Stimulated activated CD4-positive, alpha-beta T cell treated with anti-CD3 and anti-CD28 coated beads, Interleukin-12 subunit alpha, Interleukin-12 subunit beta, amount 100 ng/mL, for 24 hours (primary cell): ENCODE measurements around the gene FKBP1C.
"Not testable (repeated sequence)": the region's sequence is repeated elsewhere in the genome, so short reads cannot be mapped to it uniquely, and the experiment has no call there.

Source experiments
- DNase-seq, 2 experiments: peaks; one replicate each; pipeline ENCODE4 v3.0.0-alpha.2; 2020; ENCODE audit warnings: low read depth in 2 of 2

The FKBP1C gene

GRCh38 chr6:63211343-63211742 is at the start of gene FKBP1C:
FKBP1C (plus strand) TSS chr6:63211469.
- not testable (repeated sequence) for DNase-seq

DNA sequence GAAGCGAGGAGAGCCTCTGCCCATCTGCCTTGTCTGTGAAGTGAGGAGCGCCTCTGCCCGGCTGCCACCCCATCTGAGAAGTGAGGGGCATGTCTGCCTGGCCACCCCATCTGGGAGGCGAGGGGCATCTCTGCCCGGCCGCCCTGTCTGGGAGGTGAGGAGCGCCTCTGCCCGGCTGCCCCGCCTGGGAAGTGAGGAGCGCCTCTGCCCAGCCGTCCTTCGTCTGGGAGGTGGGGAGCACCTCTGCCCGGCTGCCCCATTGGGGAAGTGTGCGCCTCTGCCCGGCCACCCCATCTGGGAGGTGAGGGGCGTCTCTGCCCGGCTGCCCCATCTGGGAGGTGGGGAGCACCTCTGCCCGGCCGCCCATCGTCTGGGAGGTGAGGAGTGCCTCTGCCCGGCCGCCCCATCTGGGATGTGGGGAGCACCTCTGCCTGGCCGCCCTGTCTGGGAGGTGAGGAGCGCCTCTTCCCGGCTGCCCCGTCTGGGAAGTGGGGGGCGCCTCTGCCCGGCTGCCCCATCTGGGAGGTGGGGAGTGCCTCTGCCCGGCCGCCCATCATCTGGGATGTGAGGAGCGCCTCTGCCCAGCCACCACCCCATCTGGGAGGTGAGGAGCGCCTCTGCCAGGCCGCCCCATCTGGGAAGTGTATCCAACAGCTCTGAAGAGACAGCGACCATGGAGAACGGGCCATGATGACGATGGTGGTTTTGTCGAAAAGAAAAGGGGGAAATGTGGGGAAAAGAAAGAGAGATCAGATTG is 47.0 kb upstream of the FKBP1C start:
- not testable (repeated sequence) for DNase-seq

DNA sequence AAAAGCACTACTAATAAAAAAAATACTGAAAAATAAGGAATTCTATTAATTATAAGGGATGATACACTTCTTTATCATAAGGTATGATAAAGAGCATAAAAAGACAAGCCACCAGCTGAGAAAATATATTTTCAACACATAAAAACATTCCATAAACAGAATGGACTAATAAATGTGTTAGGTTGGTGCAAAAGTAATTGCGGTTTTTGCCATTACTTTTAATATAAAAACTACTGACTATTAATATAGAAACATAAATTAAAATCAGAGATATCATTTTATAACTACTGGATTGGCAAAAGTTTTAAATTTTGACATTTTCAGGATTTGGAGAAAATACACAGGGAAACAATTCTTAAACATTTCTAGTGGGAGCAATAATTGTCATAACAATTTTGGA is 37.1 kb upstream of the FKBP1C start:
- DNase-seq, result no peak

GRCh38 chr6:63176181-63176580 is 35.1 kb upstream of the FKBP1C start:
- no peak for DNase-seq

DNA sequence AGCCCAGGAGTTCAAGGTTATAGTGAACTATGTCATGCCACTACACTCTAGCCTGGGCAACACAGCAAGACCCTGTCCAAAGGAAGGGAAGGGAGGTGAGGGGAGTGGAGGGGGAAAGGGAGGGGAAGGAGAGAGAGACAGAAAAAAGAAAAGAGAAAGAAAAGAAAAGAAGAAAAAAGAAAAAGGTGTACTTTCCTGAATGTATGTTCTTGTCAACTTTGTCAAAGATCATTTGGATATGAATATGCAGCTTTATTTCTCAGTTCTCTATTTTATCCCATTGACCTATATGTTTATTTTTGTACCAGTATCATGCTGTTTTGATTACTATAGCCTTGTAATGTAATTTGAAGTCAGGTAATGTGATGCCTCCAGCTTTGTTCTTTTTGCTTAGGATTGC is 30.9 kb upstream of the FKBP1C start:
- no peak for DNase-seq

DNA sequence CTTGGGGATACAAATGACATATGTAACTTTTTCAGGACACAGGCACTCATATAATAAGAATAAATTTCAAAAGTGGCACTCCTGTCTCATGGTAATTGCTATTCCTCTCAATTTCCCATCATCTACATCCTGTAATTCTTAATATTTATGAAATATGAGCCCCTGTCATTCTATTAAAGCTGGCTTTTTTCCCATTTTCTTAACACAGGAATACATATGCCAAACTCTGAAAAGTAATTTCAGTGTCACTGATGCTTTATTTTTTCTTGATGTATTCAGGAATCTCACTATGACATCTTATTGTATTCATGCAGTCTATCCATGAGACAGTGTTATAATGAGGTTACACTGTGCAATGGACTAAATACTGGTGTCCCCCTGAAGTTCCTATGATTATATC is 24.3 kb upstream of the FKBP1C start:
- no peak for DNase-seq

DNA sequence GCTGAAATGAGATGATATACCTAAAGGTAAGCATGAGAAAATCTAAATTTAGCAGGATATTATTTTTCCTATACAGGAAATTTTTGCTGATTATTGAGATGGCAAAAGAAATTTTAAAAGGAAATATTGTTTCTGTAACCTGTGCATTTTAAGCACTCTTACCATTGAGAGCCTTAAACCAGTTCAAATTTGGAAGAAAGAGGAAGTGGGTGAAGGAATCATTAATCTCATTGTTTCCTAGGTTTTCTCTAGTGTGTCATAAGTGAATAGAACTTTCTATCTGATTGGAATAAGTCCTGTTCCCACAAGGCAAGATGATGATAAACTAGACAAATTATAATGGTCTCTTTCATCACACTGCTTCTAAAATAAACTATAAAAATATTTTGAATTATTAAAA is 22.4 kb upstream of the FKBP1C start:
- DNase-seq, result no peak

- no peak for DNase-seq
Measured at GRCh38 chr6:63193324-63193723, 17.9 kb upstream of the FKBP1C start.

DNA sequence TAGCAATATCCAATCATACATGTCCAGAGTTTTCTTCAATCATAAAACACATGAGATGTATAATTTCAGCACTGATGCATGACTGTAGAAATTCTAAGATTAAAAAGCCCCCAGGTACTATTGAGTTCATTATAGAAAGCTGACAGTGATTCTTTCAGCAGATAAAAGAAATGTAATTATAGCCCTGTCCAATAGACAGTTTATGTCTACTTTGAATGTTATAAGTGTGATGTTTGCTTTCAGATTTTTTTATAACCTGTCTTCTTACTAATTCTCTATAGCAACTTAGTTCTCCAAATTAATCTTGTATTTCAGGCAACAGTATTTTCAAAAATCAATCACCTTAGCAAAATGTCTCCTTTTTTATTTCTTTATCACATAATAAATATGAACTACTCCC is 13.5 kb upstream of the FKBP1C start:
- no peak for DNase-seq

DNA sequence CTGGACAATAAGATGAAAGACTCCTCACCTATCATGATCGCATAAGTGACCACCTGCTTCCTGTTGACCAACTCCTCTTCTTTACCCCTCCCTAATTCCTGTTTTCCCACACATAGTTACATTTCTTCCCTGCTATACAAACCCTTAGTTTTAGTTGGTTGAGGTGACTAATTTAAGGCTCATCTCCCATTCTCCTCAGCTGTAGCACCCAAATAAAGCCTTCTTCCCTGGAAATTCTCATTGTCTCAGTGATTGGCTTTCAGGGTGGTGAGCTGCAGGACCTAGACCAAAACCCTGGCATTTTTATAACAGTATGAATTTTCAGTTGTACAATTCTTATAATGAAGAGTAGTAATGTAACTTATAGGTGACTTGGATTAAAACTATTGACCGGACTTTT is 2.1 kb downstream of the FKBP1C start:
- DNase-seq, result no peak

DNA sequence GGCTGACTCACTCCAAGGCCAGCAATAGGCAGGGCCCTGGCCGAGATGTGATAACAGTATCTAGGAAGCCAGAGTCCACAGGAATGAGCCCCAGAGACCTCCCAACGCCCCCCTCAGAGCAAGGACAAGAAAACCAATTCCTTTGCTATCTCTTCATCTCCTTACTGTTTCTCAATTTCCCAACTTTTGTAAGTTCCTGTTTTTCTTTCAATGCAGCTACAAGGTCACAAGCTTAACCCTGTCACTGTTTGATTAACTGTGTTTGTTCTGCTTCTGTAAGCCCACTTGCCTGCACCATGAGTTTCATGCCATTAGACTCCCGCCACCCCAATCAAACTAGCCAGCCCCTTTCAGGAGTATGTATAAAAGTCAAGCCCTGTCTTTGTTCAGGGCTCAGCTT is 3.5 kb downstream of the FKBP1C start:
- DNase-seq, result no peak

- DNase-seq, result no peak
Measured at GRCh38 chr6:63224179-63224578, 12.9 kb downstream of the FKBP1C start.

GRCh38 chr6:63225987-63226386 is 14.7 kb downstream of the FKBP1C start:
- DNase-seq, result not testable (repeated sequence)

GRCh38 chr6:63227928-63228894 is 16.9 kb downstream of the FKBP1C start:
- not testable (repeated sequence) for DNase-seq

GRCh38 chr6:63230027-63230426 is 18.8 kb downstream of the FKBP1C start:
- DNase-seq, result not testable (repeated sequence)

DNA sequence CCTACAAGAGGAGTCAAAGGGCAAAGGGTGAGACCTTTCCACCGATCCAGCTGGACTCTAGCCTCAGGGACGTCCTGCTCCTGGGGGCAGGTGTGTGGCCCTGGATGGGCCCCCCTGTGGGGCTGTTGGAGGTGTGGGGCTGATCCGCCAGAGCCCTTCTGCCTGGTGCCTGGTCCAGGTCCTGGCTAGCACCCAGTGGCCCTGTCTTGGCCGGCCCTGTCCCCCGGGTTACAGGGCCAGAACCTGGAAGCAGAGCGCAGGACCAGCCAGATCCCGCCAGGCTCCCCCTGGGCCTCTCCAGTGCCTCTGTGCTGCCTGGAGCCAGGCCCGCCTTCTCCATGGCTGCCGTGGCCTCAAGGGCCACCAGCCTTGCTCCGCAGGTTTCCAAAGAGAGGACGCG is 19.2 kb downstream of the FKBP1C start:
- not testable (repeated sequence) for DNase-seq

DNA sequence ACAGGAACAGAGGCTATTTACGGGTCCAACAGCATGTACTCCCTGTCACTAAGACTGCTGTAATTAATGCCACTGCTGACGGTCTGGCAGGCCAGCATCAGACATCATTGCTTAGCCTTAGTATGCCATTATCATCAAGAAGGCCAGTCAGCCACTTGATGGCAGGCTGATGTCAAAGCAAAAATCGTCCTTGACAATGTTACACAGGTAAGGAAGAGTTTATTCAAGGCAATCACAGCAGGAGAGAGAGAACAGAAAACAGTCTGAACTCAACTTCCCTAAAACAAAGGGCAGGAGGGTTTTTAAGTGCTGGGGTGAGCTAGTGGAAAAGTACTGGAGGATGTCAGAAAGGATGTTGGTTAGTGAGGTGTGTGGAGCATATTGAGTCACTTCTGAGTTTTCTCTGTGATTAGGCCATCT is 25.1 kb downstream of the FKBP1C start:
- DNase-seq, result no peak

GRCh38 chr6:63245420-63245819 is 34.2 kb downstream of the FKBP1C start:
- no peak for DNase-seq

GRCh38 chr6:63245909-63246308 is 34.6 kb downstream of the FKBP1C start:
- no peak for DNase-seq

GRCh38 chr6:63246581-63246980 is 35.3 kb downstream of the FKBP1C start:
- DNase-seq, result no peak

- no peak for DNase-seq
Measured at GRCh38 chr6:63249875-63250482, 38.7 kb downstream of the FKBP1C start.

DNA sequence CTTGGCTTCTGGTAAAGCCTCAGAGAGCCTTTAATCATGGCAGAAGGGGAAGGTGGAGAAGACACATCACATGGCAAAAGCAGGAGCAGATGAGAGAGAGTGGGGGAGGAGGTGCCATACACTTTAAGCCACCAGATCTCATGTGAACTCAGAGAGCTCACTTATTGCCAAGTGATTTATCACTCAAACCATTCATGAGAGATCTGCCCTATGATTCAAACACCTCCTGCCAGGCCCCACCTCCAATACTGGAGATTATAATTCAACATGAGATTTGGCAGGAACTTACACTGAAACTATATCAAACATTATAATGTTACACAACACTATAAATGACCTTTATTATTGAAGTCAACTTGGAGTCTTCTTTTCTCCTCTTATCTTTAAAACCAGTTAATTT is 47.9 kb downstream of the FKBP1C start:
- DNase-seq, result no peak
